K562 (cell line): ENCODE results near the gene IL17REL. TPM values are rescaled to one million over a fixed set of nuclear protein-coding genes. Genes with fewer than 3 reads are reported as not detected.
A peak's percentile ranks its signal among the peaks of the same experiment; 100 is the strongest.

Experiments used
- KLF6 ChIP-seq: fragments of 250-450 bp; sonication (Bioruptor Pico); IDR thresholded peaks from 2 replicates; pipeline ENCODE4 v1.4.0; 2020; ENCODE audit warnings: mild to moderate bottlenecking, moderate library complexity, borderline replicate concordance
- L3MBTL2 ChIP-seq: fragments of 450-650 bp; IDR thresholded peaks from 2 replicates; pipeline ENCODE4 v1.6.1; 2016; ENCODE audit warnings: mild to moderate bottlenecking, moderate library complexity
- NFE2 ChIP-seq: IDR thresholded peaks from 2 replicates; pipeline ENCODE4 v1.6.1; 2014; ENCODE audit warnings: antibody characterized with exemption, low read depth
- PTRF ChIP-seq: fragments of 450-650 bp; IDR thresholded peaks from 2 replicates; pipeline ENCODE4 v1.6.1; 2016; ENCODE audit warnings: mild to moderate bottlenecking, missing genetic modification characterization, missing compliant biosample characterization
- SAFB ChIP-seq: fragments of 200-400 bp; formaldehyde crosslinking; IDR thresholded peaks from 2 replicates; pipeline ENCODE4 v1.6.1; 2017; ENCODE audit warnings: low read depth, low read length, borderline replicate concordance
- TCF7L2 ChIP-seq: fragments of 150-350 bp; IDR thresholded peaks from 2 replicates; pipeline ENCODE4 v1.6.1; 2016; ENCODE audit warnings: low read depth, mild to moderate bottlenecking, low read length, moderate library complexity
- TEAD2 ChIP-seq: fragments of 450-650 bp; IDR thresholded peaks from 2 replicates; pipeline ENCODE4 v1.6.1; 2016; ENCODE audit warnings: missing genetic modification characterization, control low read depth, missing compliant biosample characterization
- ZFX ChIP-seq: sonication (generic); formaldehyde crosslinking; IDR thresholded peaks from 2 replicates; pipeline ENCODE4 v1.8.0; 2022; ENCODE audit warnings: mild to moderate bottlenecking, missing genetic modification reagents, moderate library complexity
- ZSCAN29 ChIP-seq: fragments of 450-650 bp; IDR thresholded peaks from 2 replicates; pipeline ENCODE4 v1.6.1; 2017
- polyA plus RNA-seq, 8 experiments: library from polyadenylated mRNA; depleted of rRNA in 4 of 8; stranded (reverse) in 5 of 8; unstranded in 3 of 8; fragments of >200 nt; fragmentation: Nextera tagmentation in 2 of 8; fragmentation: Illumina TruSeq in 1 of 8; extraction: Ambion mirVana in 2 of 8; extraction: Trizol in 1 of 8; gene quantifications; 2 replicates each; pipeline versions ENCODE4 v1.2.1 to v1.2.3, GENCODE V29; 2011 to 2014; ENCODE audit warnings: inconsistent platforms in 1 of 8, missing spikeins in 1 of 8
- total RNA-seq, 7 experiments: library from RNA; depleted of rRNA in 6 of 7; stranded (reverse); fragments of >200 nt in 6 of 7; fragmentation: Illumina TruSeq in 2 of 7; extraction: Trizol in 2 of 7; gene quantifications; 2 replicates each; pipeline versions ENCODE4 v1.2.1 to v1.2.3, GENCODE V29; 2011 to 2021; ENCODE audit warnings: low replicate concordance in 1 of 7
- TF ChIP-seq, protein P1 (sequence below): fragments of 450-650 bp; IDR thresholded peaks from 2 replicates; pipeline ENCODE4 v1.6.1; 2018; ENCODE audit not compliant: partially characterized antibody
- TF ChIP-seq, protein P2 (sequence below): fragments of 250-450 bp; sonication (Bioruptor Pico); IDR thresholded peaks from 2 replicates; pipeline ENCODE4 v1.8.0; 2021; ENCODE audit warnings: mild to moderate bottlenecking, moderate library complexity
- TF ChIP-seq, protein P3 (sequence below), 2 experiments: fragments of 450-650 bp in 1 of 2; sonication (generic) in 1 of 2; formaldehyde crosslinking; conservative IDR thresholded peaks; 2 replicates each; pipeline versions ENCODE4 v1.4.0 to v1.8.1; 2020 to 2022; ENCODE audit warnings: mild to moderate bottlenecking in 1 of 2, missing genetic modification reagents in 1 of 2
- TF ChIP-seq, protein P4 (sequence below): fragments of 250-450 bp; sonication (Bioruptor Pico); IDR thresholded peaks from 2 replicates; pipeline ENCODE4 v1.4.0; 2020; ENCODE audit warnings: mild to moderate bottlenecking, moderate library complexity, borderline replicate concordance

IL17REL gene
- total and polyA plus RNA-seq, 9 of the 15 experiments (the other 6 are each of a cell fraction or from before 2014, with no cell fraction given) = 0.05 to 0.42 (median 0.11) TPM; not detected in 4

DNA sequence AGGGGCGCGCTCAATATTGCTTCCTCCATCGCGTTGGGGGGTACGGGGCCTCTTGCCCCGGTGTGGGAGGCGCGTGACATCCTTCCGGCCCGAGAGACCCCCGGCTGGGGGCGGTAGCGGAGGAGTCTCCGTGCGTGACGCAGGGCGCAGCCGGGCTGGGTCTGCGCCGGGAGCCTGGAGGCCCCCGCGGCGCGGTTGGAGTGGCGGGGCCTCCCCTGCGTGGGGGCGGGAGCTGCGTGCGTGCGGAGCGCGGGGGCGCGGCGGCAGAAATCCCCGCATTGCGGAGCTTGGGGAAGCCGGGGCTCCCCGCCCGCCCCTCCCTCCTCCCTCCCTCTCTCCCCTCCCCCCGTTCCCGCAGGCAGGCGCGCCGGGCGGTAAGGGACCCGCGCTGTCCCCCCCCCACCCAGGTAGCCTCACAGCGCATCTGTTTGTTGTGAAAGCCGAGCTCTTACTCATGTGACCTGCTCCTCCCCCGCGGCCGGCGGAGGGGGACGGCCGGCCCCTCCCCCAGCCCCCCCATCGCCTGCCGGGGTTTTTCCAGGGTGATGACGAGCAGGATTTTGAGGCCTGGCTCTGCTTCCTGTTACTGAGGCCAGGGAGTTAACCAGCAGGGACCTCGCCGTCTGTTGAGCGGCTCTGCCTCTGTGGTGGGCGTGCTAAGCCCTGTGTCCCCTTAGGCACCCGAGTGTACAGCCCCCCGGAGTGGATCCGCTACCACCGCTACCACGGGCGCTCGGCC is 50.4 kb downstream of the IL17REL start (continued):
- TF ChIP-seq L3MBTL2 (peak; percentile 33; the same call in 1 of the 2 replicates), PTRF (tag) (no peak), NFE2 (0 out of 2 replicates have a peak, but pooled peaks have one; percentile 23), SAFB (0 out of 2 replicates have a peak, but pooled peaks have one; percentile 38), TCF7L2 (no peak), KLF6 (no peak), ZFX (CRISPR knock-in tag) (peak; percentile 70; the same call in 1 of the 2 replicates), TEAD2 (no peak), ZSCAN29 (no peak)
- TF ChIP-seq, protein P1, sequence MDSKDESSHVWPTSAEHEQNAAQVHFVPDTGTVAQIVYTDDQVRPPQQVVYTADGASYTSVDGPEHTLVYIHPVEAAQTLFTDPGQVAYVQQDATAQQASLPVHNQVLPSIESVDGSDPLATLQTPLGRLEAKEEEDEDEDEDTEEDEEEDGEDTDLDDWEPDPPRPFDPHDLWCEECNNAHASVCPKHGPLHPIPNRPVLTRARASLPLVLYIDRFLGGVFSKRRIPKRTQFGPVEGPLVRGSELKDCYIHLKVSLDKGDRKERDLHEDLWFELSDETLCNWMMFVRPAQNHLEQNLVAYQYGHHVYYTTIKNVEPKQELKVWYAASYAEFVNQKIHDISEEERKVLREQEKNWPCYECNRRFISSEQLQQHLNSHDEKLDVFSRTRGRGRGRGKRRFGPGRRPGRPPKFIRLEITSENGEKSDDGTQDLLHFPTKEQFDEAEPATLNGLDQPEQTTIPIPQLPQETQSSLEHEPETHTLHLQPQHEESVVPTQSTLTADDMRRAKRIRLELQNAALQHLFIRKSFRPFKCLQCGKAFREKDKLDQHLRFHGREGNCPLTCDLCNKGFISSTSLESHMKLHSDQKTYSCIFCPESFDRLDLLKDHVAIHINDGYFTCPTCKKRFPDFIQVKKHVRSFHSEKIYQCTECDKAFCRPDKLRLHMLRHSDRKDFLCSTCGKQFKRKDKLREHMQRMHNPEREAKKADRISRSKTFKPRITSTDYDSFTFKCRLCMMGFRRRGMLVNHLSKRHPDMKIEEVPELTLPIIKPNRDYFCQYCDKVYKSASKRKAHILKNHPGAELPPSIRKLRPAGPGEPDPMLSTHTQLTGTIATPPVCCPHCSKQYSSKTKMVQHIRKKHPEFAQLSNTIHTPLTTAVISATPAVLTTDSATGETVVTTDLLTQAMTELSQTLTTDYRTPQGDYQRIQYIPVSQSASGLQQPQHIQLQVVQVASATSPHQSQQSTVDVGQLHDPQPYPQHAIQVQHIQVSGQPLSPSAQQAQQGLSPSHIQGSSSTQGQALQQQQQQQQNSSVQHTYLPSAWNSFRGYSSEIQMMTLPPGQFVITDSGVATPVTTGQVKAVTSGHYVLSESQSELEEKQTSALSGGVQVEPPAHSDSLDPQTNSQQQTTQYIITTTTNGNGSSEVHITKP = no peak
- TF ChIP-seq, protein P2, sequence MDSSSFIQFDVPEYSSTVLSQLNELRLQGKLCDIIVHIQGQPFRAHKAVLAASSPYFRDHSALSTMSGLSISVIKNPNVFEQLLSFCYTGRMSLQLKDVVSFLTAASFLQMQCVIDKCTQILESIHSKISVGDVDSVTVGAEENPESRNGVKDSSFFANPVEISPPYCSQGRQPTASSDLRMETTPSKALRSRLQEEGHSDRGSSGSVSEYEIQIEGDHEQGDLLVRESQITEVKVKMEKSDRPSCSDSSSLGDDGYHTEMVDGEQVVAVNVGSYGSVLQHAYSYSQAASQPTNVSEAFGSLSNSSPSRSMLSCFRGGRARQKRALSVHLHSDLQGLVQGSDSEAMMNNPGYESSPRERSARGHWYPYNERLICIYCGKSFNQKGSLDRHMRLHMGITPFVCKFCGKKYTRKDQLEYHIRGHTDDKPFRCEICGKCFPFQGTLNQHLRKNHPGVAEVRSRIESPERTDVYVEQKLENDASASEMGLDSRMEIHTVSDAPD (CRISPR knock-in tag) = no peak
- TF ChIP-seq, protein P3, sequence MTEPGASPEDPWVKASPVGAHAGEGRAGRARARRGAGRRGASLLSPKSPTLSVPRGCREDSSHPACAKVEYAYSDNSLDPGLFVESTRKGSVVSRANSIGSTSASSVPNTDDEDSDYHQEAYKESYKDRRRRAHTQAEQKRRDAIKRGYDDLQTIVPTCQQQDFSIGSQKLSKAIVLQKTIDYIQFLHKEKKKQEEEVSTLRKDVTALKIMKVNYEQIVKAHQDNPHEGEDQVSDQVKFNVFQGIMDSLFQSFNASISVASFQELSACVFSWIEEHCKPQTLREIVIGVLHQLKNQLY (CRISPR knock-in tag; conservative IDR thresholded peaks at IDR 0.05) = no peak
- TF ChIP-seq, protein P4, sequence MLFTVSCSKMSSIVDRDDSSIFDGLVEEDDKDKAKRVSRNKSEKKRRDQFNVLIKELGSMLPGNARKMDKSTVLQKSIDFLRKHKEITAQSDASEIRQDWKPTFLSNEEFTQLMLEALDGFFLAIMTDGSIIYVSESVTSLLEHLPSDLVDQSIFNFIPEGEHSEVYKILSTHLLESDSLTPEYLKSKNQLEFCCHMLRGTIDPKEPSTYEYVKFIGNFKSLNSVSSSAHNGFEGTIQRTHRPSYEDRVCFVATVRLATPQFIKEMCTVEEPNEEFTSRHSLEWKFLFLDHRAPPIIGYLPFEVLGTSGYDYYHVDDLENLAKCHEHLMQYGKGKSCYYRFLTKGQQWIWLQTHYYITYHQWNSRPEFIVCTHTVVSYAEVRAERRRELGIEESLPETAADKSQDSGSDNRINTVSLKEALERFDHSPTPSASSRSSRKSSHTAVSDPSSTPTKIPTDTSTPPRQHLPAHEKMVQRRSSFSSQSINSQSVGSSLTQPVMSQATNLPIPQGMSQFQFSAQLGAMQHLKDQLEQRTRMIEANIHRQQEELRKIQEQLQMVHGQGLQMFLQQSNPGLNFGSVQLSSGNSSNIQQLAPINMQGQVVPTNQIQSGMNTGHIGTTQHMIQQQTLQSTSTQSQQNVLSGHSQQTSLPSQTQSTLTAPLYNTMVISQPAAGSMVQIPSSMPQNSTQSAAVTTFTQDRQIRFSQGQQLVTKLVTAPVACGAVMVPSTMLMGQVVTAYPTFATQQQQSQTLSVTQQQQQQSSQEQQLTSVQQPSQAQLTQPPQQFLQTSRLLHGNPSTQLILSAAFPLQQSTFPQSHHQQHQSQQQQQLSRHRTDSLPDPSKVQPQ (CRISPR knock-in tag) = no peak
